GM10266 (cell line): Measurements from ENCODE around the gene SYNGR1.

Experiments
- DNase-seq: peaks from one replicate; pipeline ENCODE4 v3.0.0; 2012; ENCODE audit errors: extremely low spot score
- CTCF ChIP-seq: IDR thresholded peaks from 2 replicates; pipeline ENCODE4 v1.5.1; 2012; ENCODE audit warnings: mild to moderate bottlenecking, low read depth; ENCODE audit not compliant: control insufficient read depth, insufficient read depth; ENCODE audit errors: missing control alignments

Gene SYNGR1

GRCh38 chr22:39311592-39312400 is 38.0 kb upstream of the SYNGR1 start:
- no peak for DNase-seq
- no peak for TF ChIP-seq CTCF

DNA sequence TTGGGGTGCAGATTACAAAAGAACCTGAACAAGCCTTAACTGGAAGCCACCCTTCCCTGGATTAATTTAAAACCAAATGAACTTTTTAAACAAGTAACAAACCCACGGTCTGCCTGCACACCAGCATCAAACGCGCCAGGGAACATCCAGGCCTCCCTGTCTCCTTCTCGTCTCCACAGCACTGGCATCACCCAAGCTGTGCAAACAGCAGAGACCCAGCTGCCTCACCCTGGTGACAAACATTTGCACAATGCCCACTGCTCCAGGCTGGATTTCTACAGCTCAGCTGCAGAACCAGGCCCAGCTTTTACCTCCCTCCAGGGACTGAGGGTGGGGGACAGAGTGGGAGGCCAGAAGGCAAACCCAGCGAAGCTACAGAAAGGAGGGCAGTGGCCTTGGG is 37.4 kb upstream of the SYNGR1 start:
- TF ChIP-seq CTCF, result no peak
- no peak for DNase-seq

DNA sequence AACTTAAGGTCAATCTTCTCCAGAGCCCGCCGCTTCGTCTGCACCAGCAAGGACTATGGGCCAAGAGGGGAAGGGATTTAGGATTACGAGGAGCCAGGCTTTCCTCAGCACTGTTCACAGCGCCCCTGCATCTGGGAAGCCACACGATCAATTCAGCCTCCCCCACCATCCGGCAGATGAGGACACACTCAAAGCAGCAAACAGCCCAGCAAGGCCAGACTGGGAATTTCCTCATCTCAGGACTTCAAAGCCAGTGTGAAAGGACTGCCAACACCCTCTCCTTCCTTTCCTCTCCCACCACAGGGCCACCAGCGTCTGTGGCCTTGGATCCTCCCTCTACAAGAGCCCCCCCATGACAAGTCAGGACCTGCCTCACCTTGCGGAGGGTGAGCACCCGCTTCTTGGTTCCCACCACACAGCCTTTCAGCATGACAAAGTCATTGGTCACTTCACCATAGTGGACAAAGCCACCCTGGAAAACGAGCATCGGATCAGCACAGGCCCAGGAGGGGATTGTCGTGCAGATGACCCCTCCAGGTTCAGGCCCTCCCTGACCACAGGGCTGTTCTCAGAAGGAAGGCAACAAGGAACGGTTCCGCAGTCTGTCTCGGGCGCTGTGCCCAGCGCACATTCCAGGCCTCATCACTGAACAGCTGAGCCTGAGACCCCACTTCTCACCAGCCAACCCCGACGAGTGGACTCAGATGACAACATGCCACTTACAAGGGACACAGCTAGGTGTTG is 36.4 kb upstream of the SYNGR1 start:
- TF ChIP-seq CTCF, result no peak
- DNase-seq, result no peak

DNA sequence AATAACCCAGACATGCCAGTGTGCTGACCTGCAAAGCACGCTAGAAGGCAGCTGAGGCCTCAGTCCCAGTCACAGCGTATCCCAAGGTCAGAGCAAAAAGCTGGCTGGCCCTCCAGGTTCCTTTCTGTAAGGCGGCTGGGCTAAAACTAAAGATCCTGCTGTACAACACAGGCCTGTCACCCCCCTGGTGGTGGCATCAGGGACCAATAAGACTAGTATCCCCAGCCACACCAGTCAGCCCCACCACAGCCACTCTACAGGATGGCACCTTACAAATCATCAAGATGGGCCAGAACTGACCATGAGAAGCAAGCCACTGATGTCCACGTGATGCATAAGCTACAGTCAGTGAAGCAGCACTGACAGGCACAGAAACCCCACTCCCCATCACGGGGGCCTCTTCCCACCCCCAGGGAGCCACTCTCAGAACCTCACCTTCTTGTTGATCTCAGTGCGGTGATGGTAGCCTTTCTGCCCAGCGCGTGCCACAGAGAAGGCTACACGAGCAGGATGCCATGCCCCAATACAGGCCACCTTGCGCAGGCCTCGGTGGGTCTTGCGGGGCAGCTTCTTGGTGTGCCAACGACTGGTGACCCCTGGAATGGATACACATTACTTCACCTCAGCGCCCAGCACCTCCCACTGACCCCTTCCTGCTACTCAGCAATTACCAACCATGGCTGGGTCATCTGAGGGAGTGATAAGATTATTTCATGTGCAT is 35.4 kb upstream of the SYNGR1 start:
- no peak for TF ChIP-seq CTCF
- DNase-seq, result no peak

GRCh38 chr22:39315389-39315788 is 34.4 kb upstream of the SYNGR1 start:
- TF ChIP-seq CTCF, result no peak

DNA sequence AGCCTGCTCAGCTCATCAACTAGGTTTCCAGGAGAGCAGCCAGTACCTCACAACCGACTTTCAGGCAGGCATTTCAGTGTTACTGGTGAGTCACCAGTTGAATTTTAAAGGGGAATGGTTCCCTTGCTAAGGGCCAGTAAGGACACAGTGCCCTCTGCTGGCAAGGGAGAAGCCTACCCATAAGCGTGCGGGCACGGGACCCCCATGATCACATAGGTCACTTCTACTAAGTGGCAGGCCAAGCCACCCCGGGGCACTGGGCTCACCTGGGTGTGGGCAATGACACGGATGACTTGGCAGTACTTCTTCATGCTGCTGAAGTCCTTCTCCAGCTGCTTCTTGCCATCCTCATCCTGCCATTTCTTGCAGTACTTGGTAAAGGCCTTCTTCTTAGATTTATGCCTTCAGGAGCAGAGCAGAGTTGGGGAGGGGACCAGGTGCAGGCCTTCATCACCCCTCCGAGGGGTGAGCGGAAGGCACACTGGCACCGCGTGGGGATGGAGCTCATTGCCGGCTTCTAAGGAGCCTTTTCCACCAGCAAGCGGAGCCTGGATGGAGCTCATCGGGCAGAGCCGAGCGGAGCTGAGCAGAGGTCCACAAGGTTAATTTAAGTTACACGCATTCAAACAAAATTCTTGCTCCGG is 33.2 kb upstream of the SYNGR1 start:
- DNase-seq, result no peak
- TF ChIP-seq CTCF, result peak; percentile 77

More at GRCh38 chr22:39315389-39315788, 34.4 kb upstream of the SYNGR1 start:
- no peak for DNase-seq
